CD4-positive, alpha-beta T cell treated with Interleukin-4 for 1 hour (primary cell): ENCODE measurements around the gene AWAT1.
A peak's percentile ranks its signal among the peaks of the same experiment; 100 is the strongest.
"Not testable (repeated sequence)": the region's sequence is repeated elsewhere in the genome, so short reads cannot be mapped to it uniquely, and the experiment has no call there.

ENCODE experiments used
- DNase-seq, 2 donors: peaks; one replicate each; pipeline ENCODE4 v3.0.0-alpha.2; 2020 to 2022

The AWAT1 gene

GRCh38 chrX:70262952-70263567 lies 28.6 kb downstream of the AWAT1 start:
- DNase-seq: peak in 1 of 2 donors; percentile 0

DNA sequence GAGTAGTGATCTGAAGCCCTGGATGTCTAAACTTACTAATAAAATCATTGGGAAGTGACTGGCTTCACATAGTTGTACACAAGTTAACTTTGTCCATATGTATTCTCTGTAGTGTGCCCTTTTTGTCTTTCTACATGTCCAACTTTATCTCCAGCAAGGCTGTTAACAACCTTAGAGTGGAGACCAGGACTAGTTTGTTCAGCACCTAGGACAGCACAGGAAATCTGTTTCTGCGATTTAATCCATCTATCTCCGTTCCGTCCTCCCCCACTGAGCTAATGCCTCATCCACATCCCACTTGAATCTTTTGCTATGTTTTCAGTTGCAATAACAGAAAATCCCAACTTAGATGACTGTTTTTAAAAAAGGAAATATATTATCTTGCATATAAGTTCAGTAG lies 30.3 kb downstream of the AWAT1 start:
- DNase-seq: no peak

GRCh38 chrX:70268034-70268433 lies 33.6 kb downstream of the AWAT1 start, which contains the start of gene ARR3:
TSS of gene ARR3 (plus strand) at chrX:70268334. CDS start at chrX:70269386, 1,052 bp downstream.
- DNase-seq: no peak

DNA sequence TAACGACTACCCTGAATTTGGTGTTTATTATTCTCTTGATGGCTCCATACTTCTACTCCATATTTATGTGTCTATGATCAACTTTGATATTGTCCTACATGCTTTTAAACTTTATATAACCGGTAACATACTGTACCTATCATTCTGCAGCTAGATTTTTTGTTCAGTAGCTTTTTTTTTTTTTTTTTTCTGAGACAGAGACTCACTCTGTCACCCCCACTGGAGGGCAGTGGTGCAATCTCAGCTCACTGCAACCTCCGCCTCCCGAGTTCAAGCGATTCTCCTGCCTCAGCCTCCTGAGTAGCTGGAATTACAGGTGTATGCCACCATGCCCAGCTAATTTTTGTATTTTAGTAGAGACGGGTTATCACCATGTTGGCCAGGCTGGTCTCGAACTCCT lies 39.6 kb downstream of the AWAT1 start:
- not testable (repeated sequence) for DNase-seq

DNA sequence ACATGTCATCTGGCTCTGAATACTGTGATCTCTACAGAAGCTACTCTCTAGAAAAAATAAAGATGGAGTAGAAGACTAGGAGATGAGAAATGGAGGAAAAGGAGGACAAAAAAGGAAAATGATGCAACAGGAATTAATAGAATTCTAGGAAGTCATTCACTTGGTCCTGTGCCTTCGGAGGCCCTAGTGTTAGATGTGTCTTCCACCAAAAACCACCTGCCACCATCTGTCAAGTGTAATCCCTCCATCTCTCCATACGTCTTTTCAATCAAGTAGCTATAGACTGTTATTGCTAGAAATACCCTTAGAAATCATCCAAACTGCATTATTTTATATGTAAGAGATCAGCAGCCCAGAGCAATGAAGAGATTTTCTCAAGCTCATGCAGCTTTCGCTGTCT lies 44.6 kb downstream of the AWAT1 start:
- no peak for DNase-seq

- no peak for DNase-seq
Observed at GRCh38 chrX:70280573-70280972, 46.1 kb downstream of the AWAT1 start.

- no peak for DNase-seq
Observed at GRCh38 chrX:70281951-70282350, 47.5 kb downstream of the AWAT1 start, which contains the start of gene RAB41. TSS of gene RAB41 (plus strand) at chrX:70282172. CDS start at chrX:70282218, 46 bp downstream.

DNA sequence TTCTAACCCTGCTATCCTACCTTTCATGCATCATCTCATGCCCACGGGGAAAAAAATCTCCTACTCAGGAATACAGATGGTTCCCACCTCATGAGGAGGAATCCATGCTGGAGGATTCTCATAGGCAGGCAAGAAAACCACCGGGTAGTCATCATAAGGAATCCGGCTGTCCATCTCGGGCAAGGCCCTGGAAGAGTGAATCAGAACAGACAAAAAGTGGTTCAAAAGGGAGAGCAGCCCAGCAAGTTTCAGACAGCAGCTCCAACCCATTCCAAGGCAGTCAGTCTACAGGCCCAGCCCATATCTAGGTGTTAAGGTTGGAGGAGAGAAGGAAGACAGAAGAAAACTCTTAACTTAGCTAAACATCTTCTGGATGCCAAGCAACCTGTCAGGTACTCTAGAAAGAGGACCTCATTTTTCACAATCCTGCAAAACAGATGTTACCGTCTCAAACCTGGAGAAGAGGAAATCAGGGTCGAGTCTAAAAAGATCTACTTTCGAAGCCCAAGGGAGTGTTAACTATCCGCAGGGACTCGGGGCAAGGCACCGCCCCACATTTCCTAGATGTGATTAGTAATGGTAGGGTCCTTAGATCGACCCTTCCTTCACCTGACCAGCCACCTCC lies 54.8 kb downstream of the AWAT1 start:
- no peak for DNase-seq
